Inflammatory macrophage treated with lipopolysaccharide for 1 hour (primary cell): ENCODE data around the gene AGTRAP.

Experiments used
- DNase-seq, 2 donors: peaks; one replicate each; pipeline ENCODE4 v3.0.0-alpha.2; 2020 to 2022

Gene AGTRAP

GRCh38 chr1:11764519-11764918 lies 28.6 kb downstream of the AGTRAP start:
- DNase-seq: no peak

- DNase-seq: no peak
These were observed 29.9 kb downstream of the AGTRAP start for GRCh38 chr1:11765661-11766428.

GRCh38 chr1:11766429-11766776 lies 30.5 kb downstream of the AGTRAP start:
- no peak for DNase-seq

GRCh38 chr1:11767922-11768704 lies 32.2 kb downstream of the AGTRAP start:
- no peak for DNase-seq

- DNase-seq: no peak
These were observed 32.9 kb downstream of the AGTRAP start for GRCh38 chr1:11768821-11769220.

GRCh38 chr1:11769274-11769673 lies 33.3 kb downstream of the AGTRAP start:
- DNase-seq: no peak

GRCh38 chr1:11770011-11770410 lies 34.1 kb downstream of the AGTRAP start:
- DNase-seq: no peak

GRCh38 chr1:11771481-11772043 lies 35.6 kb downstream of the AGTRAP start:
- no peak for DNase-seq

GRCh38 chr1:11772458-11772857 lies 36.5 kb downstream of the AGTRAP start:
- DNase-seq: peak in 1 of 2 donors; percentile 9

- no peak for DNase-seq
These were observed 38.8 kb downstream of the AGTRAP start for GRCh38 chr1:11774753-11775152.

- no peak for DNase-seq
These were observed 41.9 kb downstream of the AGTRAP start for GRCh38 chr1:11777658-11778322.

GRCh38 chr1:11778336-11778735 lies 42.4 kb downstream of the AGTRAP start:
- DNase-seq: no peak

GRCh38 chr1:11778844-11779623 lies 43.1 kb downstream of the AGTRAP start:
- no peak for DNase-seq

- no peak for DNase-seq
These were observed 43.9 kb downstream of the AGTRAP start for GRCh38 chr1:11779715-11780379.

- no peak for DNase-seq
These were observed 44.6 kb downstream of the AGTRAP start for GRCh38 chr1:11780380-11781147.

GRCh38 chr1:11781297-11781696 lies 45.4 kb downstream of the AGTRAP start:
- no peak for DNase-seq

- no peak for DNase-seq
These were observed 46.3 kb downstream of the AGTRAP start for GRCh38 chr1:11782127-11782708.

- no peak for DNase-seq
These were observed 47.6 kb downstream of the AGTRAP start for GRCh38 chr1:11783556-11783955.

GRCh38 chr1:11784256-11784992 lies 48.5 kb downstream of the AGTRAP start:
- no peak for DNase-seq
